NCI-H82 (cell line): Measurements from ENCODE around the gene KRTAP10-7.
"Not testable (repeated sequence)": the region's sequence is repeated elsewhere in the genome, so short reads cannot be mapped to it uniquely, and the experiment has no call there.

Source experiments
- DNase-seq: peaks from one replicate; lab custom pipeline; 2025; lab: John Stamatoyannopoulos, UW

Gene KRTAP10-7

DNA sequence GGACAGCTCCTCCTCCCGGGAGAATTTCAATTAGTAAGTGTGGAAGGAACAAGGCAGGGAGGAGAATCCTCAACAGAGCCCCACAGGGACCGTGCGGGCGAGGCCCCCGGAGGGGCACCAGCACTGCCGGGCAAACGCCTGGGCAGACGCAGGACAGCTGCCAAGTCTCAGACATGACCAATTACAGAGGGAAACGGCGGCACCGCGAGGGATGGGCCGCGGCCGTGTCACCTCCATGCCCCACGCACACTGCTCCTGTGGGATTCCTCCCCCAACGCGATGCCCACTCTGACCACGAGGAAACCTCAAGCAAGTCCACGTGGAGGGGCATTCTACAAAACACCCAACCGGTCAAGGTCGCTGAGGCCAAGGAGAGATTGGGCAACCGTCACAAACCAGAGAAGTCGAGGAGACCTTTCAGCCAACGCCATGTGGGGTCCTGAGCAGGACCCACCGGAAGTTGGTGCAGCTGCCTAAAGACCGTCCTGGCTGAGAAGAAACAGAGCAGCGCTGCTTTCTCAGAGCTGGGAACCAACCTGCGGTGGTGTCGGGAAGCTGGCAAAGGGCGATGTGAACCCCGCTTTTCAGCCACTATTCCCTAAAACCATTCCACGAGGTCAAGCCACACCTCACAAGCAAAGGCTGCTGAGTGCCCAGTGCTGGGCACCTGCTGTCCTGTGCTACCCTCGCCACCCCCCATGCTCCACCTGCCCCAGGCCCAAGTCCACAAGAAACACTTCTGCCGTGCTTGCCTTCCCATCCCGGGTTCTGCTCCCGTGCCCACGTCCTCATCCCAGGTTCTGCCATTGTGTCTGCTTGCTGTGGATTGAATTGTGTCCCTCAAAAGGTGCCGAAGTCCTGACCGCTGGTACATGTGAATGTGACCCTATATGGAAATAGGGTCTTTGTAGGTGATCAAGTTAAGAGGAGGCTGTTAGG is 28.3 kb upstream of the KRTAP10-7 start:
- no peak for DNase-seq

DNA sequence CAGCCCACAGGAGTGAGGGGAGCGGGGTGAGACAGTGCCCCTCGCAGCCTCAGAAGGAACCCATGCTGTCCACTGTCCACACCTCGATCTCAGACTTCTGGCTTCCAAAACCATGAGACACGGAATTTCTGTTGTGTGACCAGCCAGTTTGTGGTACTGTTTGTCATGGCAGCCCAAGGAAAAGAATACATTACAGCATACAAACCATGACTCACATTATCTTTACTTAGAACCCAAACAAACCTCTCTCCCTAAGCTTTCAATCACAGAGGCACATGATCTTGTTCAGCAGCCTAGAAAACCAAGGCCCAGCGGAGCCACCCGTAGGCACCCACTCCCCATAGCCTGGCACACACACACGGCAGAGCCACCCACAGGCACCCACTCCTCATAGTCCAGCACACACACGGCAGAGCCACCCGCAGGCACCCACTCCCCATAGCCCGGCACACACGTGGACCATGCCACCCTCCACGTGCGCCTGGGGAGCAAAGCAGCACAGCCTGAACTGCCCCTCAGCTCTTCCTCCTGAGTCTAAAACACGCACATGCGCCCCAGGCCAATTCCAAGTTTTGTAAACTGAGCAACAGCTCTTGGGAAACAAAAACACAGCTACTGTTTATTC is 27.3 kb upstream of the KRTAP10-7 start:
- no peak for DNase-seq

DNA sequence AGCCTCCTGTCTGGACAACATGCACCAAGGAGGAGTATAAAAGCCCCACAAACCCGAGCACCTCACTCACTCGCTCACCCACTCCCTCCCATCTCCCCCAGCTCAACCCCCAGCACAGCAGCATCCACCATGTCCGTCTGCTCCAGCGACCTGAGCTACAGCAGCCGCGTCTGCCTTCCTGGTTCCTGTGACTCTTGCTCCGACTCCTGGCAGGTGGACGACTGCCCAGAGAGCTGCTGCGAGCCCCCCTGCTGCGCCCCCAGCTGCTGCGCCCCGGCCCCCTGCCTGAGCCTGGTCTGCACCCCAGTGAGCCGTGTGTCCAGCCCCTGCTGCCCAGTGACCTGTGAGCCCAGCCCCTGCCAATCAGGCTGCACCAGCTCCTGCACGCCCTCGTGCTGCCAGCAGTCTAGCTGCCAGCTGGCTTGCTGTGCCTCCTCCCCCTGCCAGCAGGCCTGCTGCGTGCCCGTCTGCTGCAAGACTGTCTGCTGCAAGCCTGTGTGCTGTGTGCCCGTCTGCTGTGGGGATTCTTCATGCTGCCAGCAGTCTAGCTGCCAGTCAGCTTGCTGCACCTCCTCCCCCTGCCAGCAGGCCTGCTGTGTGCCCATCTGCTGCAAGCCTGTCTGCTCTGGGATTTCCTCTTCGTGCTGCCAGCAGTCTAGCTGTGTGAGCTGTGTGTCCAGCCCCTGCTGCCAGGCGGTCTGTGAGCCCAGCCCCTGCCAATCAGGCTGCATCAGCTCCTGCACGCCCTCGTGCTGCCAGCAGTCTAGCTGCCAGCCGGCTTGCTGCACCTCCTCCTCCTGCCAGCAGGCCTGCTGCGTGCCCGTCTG is 26.6 kb upstream of the KRTAP10-7 start, which contains the start of gene KRTAP10-4:
KRTAP10-4 (plus strand) TSS at position 100 of the 827 bp plus-strand sequence; CDS start at position 130, 30 bp downstream.
- DNase-seq: not testable (repeated sequence)

DNA sequence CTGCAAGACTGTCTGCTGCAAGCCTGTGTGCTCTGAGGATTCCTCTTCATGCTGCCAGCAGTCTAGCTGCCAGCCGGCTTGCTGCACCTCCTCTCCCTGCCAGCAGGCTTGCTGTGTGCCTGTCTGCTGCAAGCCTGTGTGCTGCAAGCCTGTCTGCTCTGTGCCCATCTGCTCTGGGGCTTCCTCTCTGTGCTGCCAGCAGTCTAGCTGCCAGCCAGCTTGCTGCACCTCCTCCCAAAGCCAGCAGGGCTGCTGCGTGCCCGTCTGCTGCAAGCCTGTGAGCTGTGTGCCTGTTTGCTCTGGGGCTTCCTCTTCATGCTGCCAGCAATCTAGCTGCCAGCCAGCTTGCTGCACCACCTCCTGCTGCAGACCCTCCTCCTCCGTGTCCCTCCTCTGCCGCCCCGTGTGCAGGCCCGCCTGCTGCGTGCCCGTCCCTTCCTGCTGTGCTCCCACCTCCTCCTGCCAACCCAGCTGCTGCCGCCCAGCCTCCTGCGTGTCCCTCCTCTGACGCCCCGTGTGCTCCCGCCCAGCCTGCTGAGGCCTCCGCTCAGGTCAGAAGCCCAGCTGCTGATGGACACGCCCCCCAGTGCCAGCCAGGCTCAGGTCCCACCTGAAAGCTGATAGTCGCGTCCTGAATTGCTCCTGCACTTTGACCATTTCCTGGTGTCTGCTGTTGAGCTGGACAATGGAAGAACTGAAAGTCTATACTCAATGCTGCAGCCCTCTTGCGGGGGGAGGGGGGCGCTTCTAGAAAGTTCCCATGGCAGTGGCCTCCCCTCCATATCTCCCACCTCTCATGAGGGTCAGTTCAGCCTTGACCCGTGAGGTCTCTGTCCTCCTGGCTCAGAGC is 25.7 kb upstream of the KRTAP10-7 start:
- no peak for DNase-seq

DNA sequence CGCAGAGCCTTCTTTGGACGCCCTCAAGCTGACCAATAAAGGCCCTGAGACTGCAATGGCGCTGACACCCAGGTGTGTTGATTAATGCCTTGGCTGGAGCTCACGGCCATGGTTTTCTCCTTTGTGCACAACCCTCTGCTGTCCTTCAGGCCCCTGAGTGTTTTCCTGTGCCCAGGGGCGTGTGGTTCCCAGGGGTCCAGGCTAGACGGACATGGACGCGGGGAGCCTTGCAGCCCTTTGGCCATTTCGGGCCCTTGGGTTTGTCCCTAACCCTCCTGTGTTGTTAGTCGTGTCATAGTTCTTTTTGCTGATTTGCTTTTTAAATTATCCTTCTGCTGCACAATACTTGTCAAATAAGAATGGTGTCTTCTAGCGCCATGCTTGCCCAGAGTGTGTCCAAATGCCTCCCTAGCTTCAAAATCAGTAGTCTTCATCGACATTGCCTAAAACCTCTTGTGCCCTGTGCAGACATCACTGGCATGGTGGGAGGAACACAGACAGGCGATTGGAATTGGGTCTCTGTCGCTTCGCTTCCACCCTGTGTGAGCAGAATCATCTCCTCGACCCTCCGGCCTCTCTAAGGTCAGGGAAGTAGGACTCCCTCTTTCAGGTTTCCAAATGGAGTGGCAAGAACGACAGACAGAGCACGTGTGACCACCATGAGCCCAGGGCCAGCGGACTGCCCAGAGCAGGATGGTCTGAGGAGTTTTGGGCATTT is 24.9 kb upstream of the KRTAP10-7 start:
- DNase-seq: no peak

DNA sequence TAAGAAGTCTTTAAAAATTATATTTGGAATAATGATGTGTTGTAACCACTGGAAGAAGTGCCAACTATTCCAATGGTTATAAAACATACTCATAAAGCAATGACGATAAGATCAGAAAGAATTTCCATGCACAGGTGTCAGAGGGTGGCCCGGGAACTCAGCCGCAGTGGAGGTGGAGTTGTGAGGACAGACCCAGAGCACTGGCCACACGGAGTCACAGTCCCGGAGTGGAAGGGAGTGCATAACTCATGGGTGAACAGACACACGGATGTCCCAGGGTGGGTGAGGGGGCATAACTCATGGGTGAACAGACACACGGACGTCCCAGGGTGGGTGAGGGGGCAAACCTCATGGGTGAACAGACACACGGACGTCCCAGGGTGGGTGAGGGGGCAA is 24.4 kb upstream of the KRTAP10-7 start:
- DNase-seq: no peak

DNA sequence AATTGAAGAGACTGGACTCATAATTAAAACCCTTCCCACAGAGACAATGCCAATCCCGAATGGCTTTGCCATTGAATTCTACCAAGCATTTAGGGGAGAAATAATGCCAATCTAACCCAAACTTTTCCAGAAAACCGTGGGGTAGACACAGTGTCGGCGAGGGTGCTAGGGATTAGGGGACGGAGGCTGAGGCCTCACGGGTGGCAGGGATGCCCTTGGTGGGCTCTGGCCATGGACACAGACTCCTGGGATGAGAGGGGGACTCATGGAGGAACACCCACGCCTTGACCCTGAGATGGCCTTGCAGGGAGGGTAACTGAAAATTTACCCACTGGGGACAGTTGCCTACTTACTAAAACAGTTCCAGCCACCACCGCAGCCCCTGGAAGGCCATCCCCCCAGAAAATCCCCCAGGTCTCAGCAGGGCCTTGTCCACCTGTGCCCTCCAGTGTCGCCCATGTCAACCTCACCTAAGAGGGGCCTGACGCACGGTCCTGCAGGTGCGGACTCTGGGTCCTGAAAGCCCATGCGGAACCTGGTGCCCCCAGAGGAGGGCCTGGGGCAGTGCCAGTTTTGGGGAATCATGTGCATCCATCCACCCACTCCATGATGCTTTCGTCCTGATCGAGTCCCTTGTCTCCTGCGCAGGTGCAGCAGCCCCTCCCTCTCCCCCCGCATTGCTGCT is 21.9 kb upstream of the KRTAP10-7 start:
- no peak for DNase-seq

DNA sequence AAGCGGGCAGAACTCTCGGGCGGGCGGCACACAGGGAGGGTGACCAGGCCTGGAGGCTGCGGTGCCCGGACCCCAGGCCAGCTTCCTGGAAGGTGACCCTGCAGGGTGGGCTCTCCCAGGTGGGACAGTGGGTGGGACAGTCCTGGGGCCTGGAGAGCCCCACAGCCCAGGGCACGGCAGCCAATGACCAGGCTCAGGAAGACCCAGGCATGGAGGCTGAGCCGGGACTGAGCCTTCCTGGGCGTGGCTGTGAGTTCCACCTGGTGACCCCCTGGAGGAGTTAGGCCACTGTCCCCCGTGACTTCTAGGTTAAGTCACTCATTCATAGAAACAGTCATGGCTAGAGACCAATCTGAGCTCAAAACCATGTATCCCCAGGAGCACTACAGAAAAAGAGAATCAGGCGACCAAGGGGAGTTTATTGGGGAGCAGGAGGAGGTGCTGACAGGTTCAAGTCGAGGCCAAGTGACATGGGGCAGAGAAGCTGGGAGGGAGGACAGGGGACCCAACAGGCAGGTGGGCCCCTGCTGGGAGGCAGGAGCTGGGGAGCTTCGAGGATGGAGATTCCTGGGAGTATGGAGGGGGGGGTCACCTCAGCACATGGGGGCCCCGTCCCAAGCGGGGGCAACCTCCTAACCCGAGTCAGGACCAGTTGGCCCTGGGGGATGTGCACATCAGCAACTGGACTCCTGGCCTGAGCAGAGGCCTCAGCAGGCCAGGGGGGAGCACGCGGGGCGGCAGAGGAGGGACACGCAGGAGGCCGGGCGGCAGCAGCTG is 21.2 kb upstream of the KRTAP10-7 start:
- DNase-seq: no peak

DNA sequence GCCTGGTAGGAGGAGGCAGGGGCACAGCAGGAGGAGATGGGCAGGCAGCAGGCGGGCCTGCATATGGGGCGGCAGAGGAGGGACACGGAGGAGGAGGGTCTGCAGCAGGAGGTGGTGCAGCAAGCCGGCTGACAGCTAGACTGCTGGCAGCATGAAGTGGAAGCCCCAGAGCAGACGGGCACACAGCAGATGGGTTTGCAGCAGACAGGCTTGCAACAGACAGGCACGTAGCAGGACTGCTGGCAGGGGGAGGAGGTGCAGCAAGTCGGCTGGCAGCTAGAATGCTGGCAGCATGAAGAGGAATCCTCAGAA is 20.6 kb upstream of the KRTAP10-7 start:
- DNase-seq: no peak

DNA sequence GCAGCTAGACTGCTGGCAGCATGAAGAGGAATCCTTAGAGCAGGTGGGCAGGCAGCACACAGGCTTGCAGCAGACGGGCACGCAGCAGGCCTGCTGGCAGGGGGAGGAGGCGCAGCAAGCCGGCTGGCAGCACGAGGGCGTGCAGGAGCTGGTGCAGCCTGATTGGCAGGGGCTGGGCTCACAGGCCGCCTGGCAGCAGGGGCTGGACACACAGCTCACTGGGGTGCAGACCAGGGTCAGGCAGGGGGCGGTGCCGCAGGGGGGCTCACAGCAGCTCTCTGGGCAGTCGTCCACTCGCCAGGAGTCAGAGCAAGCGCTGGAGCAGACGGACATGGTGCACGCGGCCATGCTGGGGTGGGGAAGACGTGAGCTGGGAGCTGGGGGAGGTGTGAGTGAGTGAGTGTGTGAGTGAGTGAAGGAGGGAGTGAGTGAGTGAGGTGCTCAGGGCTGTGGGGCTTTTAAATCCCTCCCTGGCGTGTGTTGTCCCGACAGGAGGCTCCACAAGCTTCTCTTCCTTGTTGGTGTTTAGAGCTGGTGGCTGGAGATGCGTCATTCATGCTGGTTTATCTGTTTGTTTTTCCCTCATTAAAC is 20.1 kb upstream of the KRTAP10-7 start, which contains the start of gene KRTAP10-5:
KRTAP10-5 (minus strand) TSS at position 374 of the 591 bp plus-strand sequence; CDS start at position 348, 26 bp downstream.
- DNase-seq: not testable (repeated sequence)

DNA sequence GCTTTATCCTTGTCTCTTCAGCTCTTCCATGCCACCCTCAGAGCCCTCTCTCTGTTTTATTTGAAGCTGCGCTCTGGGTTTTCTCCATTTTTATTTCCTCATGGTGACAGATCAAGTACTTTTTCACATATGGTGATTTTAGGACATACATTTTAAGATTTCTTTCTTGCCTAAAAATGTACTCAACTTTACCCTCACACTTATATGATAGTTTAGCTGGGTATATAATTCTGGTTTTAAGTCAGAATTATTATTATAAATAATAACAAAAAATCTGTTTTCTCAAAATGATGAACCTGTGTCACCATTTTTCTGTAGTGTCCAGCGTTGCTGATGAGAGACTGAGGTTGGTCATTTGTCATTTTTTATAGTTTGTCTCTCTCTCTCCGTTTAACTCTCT is 19.2 kb upstream of the KRTAP10-7 start:
- DNase-seq: no peak

DNA sequence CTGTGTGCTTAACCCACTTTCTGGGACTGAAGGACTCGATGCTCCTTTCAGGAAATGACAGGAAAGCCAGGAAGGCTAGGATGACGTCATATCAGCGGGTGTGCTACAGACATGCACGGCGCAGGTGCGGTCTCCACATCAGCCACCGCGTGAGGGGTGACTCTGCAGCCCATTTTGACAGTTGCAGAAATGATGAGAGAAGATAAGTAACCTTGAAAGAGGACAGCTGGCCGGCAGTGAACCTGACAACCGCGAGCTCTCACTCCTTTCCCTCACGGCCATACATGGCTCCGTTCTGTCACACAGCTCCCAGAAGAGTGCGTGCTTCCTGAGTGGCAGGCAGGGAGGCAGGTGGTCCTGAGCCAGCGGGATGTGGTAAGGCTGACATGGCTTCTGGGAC is 18.3 kb upstream of the KRTAP10-7 start:
- no peak for DNase-seq

DNA sequence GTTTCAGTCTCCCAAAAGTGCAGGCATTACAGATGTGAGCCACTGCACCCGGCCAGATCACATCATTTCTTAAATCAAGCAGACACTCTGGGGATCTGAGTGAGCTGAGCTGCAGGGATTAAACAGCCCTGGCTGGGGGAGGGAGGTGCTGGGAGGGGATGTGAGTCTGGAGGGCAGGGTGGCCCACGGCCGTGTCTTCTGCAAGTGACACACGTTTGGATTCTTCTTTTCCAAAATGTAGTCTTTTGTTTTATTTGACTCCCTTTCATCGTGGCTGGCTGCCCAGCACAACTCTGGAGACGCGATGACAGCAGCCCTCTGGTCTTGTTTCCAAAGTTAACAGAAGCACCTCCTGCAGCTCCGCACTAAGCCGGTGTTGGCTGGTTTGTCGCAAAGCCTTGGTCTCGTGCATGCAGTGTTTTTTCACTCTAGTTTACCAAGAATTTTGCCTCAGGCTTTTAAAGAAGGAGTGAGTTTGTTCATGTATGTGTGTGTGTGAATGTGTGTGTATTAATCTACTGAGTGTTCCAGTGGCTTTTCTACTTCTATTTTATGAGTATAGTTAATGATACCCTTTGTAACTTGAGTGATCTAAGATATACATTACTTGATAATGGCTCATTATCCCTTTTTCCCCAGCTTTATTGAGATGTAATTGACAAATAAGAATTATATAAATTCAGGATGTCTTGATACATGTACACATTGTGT is 17.2 kb upstream of the KRTAP10-7 start:
- no peak for DNase-seq

DNA sequence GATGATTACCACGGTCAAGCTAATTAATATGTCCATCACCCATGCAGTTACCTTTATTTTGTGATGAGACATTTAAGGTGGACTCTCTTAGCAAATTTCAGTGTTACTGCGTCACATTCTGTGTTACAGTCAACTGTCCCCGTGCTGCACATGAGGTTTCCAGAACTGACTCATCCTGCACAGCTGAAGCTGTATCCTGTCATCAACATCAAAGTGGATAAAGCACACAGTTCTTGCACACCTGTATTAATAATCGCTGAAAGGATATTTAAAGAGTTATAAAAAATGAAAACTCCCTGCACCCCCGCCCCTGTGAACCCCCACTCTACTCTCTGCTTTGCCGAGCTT is 16.6 kb upstream of the KRTAP10-7 start:
- no peak for DNase-seq

DNA sequence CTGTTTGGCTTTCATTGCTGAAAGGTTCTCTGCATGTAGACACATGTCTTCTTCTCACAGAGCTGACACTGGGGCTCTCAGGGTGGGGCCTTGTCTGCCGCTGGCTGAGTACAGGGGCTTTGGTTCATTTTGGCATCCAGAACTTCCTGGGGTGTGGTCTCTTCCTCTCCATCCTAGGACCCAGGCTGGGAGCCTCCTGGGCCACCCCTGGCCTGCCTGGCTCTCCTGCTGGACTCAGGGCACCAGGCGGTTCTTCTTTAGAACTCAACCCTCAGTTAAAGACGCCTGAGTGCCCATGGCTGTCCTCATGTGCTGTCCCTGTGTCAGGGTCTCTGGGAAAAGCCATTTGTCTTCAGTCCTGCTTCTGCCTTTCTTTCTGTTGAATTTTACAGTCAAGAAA is 14.5 kb upstream of the KRTAP10-7 start:
- no peak for DNase-seq

DNA sequence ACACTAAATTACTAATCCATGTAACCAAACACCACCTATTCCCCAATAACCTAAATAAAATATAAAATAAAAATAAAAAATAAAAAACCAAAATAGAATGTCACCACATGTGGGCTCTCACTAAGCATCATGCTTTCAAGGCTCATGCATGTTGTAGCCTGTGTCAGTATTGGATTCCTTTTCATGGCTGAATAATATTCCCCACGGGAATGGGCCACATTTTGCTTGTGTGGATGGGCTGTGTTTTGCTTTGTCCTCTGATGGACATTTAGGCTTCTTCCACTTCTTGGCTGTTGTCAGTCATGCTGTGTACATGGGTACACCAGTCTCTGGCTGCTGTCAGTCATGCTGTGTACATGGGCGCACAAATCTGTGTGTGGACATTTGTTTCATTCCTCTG is 11.3 kb upstream of the KRTAP10-7 start:
- no peak for DNase-seq

DNA sequence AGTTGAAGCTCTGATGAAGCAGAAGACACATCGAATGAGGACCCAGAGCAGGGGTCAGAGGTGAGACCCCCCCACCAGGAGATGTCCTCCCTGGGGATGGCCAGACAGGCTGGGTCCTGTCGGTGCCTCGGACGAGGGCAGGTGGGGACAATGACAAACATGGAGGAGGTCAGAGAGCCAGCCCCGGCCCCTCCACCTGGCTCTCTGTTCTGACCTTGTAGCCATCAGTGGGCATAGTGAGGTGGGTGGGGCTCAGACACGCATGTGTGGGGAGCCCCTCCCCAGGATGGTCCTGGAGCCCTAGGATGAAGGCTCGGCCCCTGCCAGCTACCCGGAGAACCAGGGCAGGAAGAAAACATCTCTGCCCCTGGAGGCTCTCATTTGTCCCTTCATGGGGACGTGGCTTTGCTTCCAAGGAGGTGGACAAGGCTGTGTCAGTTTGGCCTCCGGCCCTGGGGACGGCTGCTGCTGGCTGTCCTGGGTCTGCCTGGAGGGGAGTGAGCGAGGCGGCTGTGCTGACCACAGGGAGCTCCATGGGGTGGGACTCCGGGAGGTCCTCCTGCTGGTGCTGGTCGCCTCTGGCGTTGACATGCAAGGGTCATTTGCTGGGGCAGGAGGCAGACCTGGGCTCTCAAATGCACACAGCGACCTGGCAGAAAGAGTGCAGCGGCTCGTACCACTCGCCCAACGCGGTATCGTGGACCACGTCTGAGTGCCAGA is 10.7 kb upstream of the KRTAP10-7 start:
- no peak for DNase-seq

DNA sequence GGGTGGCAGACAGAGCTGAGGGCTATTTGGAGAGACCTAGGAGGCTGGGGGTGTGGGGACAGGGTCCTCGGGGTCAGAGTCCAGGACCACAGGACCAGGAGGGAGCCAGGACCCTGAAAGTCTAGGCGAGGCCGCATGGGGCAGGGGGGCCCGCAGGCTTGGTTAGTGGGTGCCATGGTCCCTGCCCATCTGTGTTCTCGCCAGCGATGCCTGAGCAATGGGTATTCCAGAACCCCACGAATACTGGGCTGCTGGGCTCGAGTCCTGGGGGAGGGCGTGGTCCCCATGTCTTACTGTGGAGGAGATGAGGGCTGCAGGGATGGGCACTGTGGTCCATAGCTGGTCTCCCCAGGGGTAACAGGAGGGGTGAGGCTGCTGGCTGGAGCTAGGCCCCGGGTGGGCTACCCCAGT is 10.1 kb upstream of the KRTAP10-7 start:
- no peak for DNase-seq
